HL-60 (cell line): ENCODE measurements around the gene QRICH2.

ENCODE experiments used
- CTCF ChIP-seq: IDR thresholded peaks from one replicate; pipeline ENCODE4 v1.5.1; 2011; ENCODE audit warnings: low read length, control low read depth, inconsistent platforms; ENCODE audit not compliant: insufficient read depth
- GABPA ChIP-seq: IDR thresholded peaks from 2 replicates; pipeline ENCODE4 v1.6.1; 2012; ENCODE audit warnings: low read depth
- POLR2AphosphoS5 ChIP-seq: IDR thresholded peaks from 2 replicates; pipeline ENCODE4 v1.6.1; 2012; ENCODE audit warnings: low read depth
- REST ChIP-seq: IDR thresholded peaks from 2 replicates; pipeline ENCODE4 v1.6.1; 2012; ENCODE audit warnings: low read depth; ENCODE audit not compliant: insufficient replicate concordance
- SPI1 ChIP-seq: IDR thresholded peaks from 2 replicates; pipeline ENCODE4 v1.6.1; 2012; ENCODE audit warnings: low read depth, mild to moderate bottlenecking, borderline replicate concordance

GRCh38 chr17:76350463-76350862 lies 42.4 kb upstream of the QRICH2 start:
- TF ChIP-seq CTCF (no peak), REST (no peak), POLR2AphosphoS5 (no peak), SPI1 (no peak), GABPA (no peak)
